Astrocyte of the spinal cord (primary cell): Measurements from ENCODE around the gene MYL3.

Experiments
- DNase-seq: peaks from one replicate; pipeline ENCODE4 v3.0.0; 2011; ENCODE audit warnings: low read depth, low spot score
- H3K4me3 ChIP-seq: 2 replicates; pipeline ENCODE4 v1.5.1; 2011; ENCODE audit warnings: low read depth, mild to moderate bottlenecking, low read length, moderate library complexity
- in situ Hi-C: cut with HindIII; loops from 2 replicates; pipeline ENCODE4 v1.10.0; 2017; ENCODE audit warnings: low sequenced_read_pairs
- TF ChIP-seq, protein P1 (sequence below): IDR thresholded peaks from 2 replicates; pipeline ENCODE4 v1.5.1; 2012; ENCODE audit warnings: low read depth, mild to moderate bottlenecking, low read length, inconsistent platforms

The MYL3 gene

DNA sequence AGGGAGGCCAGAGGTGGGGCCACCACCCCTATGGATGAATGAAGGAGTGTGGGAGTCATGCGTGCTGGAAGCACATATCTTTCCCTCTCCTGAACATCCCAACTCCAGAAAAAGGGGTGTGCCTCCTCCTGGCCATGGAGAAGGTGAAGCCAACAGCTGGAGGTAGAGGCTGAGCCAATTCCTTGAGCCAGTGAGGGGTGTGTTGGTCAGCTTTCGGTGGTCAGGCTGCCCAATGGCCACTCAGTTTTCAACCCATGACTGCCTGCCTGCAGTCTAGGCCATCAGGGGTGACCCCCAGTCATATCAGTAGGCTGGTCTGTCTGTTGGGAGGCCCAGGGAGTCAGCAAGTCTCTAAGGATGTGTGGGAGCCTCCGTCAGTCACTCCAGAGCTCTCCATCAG lies 27.9 kb upstream of the MYL3 start:
- DNase-seq: no peak
- in situ Hi-C loops: no loop called here
- no peak overlapping the region for H3K4me3 ChIP-seq
- TF ChIP-seq, protein P1, sequence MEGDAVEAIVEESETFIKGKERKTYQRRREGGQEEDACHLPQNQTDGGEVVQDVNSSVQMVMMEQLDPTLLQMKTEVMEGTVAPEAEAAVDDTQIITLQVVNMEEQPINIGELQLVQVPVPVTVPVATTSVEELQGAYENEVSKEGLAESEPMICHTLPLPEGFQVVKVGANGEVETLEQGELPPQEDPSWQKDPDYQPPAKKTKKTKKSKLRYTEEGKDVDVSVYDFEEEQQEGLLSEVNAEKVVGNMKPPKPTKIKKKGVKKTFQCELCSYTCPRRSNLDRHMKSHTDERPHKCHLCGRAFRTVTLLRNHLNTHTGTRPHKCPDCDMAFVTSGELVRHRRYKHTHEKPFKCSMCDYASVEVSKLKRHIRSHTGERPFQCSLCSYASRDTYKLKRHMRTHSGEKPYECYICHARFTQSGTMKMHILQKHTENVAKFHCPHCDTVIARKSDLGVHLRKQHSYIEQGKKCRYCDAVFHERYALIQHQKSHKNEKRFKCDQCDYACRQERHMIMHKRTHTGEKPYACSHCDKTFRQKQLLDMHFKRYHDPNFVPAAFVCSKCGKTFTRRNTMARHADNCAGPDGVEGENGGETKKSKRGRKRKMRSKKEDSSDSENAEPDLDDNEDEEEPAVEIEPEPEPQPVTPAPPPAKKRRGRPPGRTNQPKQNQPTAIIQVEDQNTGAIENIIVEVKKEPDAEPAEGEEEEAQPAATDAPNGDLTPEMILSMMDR: no peak

DNA sequence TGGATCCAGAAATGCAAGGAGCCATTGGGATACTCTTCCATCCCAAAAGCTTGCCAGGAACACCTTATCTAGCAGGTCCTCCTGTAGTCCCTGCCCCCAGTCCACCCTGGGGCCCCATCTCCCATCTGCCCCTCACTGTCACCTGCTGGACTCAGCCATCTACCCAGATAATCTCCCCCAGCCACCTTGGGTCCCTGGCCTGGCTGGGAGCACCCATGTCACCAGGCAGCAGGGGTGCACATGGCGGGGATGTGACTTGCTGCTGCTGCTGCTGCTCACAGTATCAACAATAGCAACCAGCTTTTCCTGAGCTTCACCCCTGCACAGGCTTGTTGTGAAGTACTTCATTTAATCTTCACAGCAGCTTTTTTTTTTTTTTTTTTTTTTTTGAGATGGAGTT lies 26.9 kb upstream of the MYL3 start:
- TF ChIP-seq, protein P1: no peak
- H3K4me3 ChIP-seq: no peak overlapping the region
- in situ Hi-C loops: no loop called here
- DNase-seq: no peak

DNA sequence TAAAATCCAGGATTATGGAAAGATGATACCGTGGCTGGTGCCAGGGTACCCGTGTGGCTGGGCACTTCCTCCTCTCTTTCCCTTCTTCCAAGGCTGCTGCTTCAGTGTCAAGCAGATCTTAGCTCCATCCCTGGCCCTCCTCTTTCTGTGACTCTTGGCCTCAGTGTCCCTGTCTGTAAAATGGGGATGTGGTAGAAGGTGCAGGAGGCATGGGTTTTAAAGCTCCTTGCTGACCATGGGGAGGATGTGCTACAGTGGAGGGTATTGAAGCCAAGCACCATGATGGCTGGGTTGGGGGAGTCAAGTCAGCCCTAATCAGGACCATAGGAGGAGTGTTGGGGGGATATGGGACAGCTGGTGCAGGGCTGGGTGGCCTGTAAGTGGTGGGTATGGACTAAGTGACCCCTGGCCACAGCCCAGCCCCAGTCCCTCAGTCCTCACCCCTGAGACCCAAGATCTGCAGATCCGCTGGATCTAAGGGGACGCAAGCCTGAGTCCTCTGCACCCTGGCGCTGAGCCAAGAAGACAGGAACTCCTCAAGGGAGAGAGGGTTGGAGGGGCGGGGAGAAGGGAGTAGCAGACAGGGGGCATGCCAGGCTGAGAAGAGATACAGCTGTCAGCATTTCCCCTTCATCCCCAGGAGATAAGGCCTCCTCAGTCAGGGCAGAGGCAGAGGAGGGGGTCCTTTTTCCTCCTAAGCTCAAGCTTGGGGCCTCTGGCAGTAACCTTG lies 26.3 kb upstream of the MYL3 start:
- no peak overlapping the region for H3K4me3 ChIP-seq
- DNase-seq: no peak
- TF ChIP-seq, protein P1: no peak
- in situ Hi-C loops: no loop called here

DNA sequence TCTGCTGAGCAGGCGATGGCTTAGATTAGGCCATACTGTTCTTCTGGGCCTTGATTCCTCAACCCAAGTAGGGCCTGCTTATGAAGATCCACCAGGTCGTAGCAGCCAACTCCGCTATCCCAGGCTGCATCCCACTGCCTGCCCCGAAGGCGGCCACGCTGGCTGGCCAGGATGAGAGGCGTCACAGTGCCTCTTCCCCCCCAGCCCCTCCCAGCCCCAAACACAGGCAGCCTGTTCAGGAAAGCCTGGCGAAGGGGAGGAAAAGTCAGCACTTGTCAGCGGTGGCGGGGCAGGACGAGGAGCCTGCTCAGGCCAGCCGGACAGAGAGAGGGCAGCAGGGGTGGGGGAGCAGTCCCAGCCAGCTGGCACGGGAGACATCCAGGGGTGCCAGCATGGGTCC lies 25.5 kb upstream of the MYL3 start:
- DNase-seq: no peak
- in situ Hi-C loops: no loop called here
- TF ChIP-seq, protein P1: no peak
- no peak overlapping the region for H3K4me3 ChIP-seq

DNA sequence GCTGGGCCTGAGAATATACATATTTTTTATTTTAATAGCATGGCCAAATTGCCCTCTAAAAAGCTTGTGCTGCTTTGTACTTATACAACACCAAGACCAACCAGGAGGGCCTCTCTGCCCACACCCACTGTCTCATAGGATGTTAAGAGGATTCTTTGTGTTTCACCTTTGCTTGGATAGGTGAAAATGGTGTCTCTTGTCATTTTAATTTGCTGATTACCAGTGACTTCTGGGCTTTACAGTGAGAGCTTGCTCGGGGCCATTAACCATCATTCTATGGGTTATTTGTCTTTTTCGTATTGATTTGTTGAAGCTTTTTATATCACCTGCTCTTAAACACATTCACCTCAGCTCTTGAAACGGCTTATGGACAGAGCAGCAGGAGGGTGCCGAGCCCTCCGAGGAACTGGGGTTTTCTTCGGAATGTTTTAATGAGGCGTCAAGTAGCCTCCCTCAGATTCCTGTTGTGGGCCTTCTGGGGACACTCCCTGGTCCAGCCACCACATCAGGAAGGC lies 24.8 kb upstream of the MYL3 start:
- TF ChIP-seq, protein P1: no peak
- H3K4me3 ChIP-seq: no peak overlapping the region
- in situ Hi-C loops: no loop called here
- no peak for DNase-seq

DNA sequence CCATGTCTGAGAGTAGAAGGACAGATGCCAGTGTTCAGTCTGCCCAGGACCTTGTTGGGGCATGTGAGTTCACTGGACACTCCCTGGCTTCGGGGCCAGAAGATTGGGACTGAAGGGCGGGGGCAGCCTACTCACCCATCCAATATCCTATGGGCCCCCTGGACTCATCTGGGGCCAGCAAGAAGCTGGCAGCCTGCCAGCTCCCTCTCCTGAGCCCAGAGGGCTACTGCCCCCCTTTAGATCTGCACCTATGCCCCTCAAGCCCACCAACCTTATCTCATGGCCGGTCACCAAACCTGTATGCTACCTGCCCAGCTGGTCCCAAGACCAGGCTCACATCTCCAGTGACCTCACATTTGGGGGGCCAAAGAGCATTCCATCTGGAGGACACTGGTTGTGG lies 22.4 kb upstream of the MYL3 start:
- in situ Hi-C loops: no loop called here
- DNase-seq: no peak
- TF ChIP-seq, protein P1: no peak
- no peak overlapping the region for H3K4me3 ChIP-seq
